OCI-LY3 (cell line): ENCODE data around the gene STRADA.

Source experiments
- CTCF ChIP-seq: fragments of 200-600, 300-600 bp; sonication (generic); IDR thresholded peaks from 2 replicates; pipeline ENCODE4 v1.5.1; 2014; ENCODE audit warnings: antibody characterized with exemption, low read length, low read depth
- EZH2phosphoT487 ChIP-seq: fragments of 200-600 bp; shearing (Covaris generic); IDR thresholded peaks from 2 replicates; pipeline ENCODE4 v1.6.1; 2018; ENCODE audit warnings: antibody characterized with exemption, mixed run types, low read depth

- TF ChIP-seq CTCF (no peak), EZH2phosphoT487 (no peak)
Observed at GRCh38 chr17:63692195-63692816, 49.3 kb downstream of the STRADA start.
